Measurements from ENCODE around the gene MNAT1. TPM values are rescaled to one million over a fixed set of nuclear protein-coding genes. Genes with fewer than 3 reads are reported as not detected.

MNAT1 gene
- total RNA-seq, 1 experiment from 2014 or later = 79.7 TPM

DNA sequence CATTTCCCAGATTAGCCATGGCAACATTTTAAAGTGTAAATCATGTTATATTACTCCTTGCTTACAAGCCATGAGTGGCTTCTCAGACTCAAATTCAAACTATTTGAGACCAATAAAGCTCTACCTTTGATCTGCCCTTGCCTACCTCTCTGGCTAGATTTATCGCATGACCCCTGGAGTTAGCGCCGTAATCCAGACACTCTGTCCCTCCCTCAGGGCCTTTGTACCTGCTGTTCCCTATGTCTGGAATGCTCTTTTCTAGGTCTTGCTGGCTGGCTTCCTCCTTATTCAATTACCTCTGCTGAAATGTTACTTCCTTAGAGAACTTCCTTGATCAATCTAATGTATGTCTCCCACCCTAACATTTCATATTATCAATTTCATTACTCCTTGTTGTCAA is 26.7 kb upstream of the MNAT1 start:
- BruUV-seq (replicated peaks) = no TSS peak
- H3F3A ChIP-seq (ENCODE audit: insufficient read depth, low read depth) = peaks cover 12% of the 10 kb centered on the region
- intact Hi-C loops (cut with micrococcal nuclease; ENCODE audit: unreplicated experiment) = no loop called here
- ChIA-PET CTCF (no interaction called here), POLR2A (ENCODE audit: unreplicated experiment) (no interaction called here)
- no peak overlapping the region for H3K4me2 ChIP-seq
- no peak overlapping the region for H3K4me3 ChIP-seq
- no peaks in the 10 kb centered on the region for H3K4me1 ChIP-seq (replicated peaks; ENCODE audit: insufficient read depth)
- H3K9me2 ChIP-seq (ENCODE audit: insufficient read depth) = no peaks in the 10 kb centered on the region
- no peaks in the 10 kb centered on the region for H3K9me3 ChIP-seq (ENCODE audit: insufficient read depth, low read depth)
- H3K27ac ChIP-seq = no peak overlapping the region
- H3K36me3 ChIP-seq (ENCODE audit: low read depth) = peaks cover 8% of the 10 kb centered on the region; the same call in 1 of the 2 replicates
- no peak for TF ChIP-seq EZH2 (IDR thresholded peaks at IDR 0.05; ENCODE audit: low read depth)
- TF ChIP-seq, protein P1, sequence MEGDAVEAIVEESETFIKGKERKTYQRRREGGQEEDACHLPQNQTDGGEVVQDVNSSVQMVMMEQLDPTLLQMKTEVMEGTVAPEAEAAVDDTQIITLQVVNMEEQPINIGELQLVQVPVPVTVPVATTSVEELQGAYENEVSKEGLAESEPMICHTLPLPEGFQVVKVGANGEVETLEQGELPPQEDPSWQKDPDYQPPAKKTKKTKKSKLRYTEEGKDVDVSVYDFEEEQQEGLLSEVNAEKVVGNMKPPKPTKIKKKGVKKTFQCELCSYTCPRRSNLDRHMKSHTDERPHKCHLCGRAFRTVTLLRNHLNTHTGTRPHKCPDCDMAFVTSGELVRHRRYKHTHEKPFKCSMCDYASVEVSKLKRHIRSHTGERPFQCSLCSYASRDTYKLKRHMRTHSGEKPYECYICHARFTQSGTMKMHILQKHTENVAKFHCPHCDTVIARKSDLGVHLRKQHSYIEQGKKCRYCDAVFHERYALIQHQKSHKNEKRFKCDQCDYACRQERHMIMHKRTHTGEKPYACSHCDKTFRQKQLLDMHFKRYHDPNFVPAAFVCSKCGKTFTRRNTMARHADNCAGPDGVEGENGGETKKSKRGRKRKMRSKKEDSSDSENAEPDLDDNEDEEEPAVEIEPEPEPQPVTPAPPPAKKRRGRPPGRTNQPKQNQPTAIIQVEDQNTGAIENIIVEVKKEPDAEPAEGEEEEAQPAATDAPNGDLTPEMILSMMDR (conservative IDR thresholded peaks at IDR 0.05) = no peak
- H4K20me1 ChIP-seq (ENCODE audit: insufficient read depth) = no peaks in the 10 kb centered on the region
- no peak for DNase-seq
- H3K79me2 ChIP-seq (ENCODE audit: low read depth) = 0 out of 2 replicates have a peak, but pooled peaks cover 2% of the 10 kb centered on the region
- no peaks in the 10 kb centered on the region for H3K27me3 ChIP-seq (ENCODE audit: insufficient read depth, low read depth)
- H2AFZ ChIP-seq = no peak overlapping the region

DNA sequence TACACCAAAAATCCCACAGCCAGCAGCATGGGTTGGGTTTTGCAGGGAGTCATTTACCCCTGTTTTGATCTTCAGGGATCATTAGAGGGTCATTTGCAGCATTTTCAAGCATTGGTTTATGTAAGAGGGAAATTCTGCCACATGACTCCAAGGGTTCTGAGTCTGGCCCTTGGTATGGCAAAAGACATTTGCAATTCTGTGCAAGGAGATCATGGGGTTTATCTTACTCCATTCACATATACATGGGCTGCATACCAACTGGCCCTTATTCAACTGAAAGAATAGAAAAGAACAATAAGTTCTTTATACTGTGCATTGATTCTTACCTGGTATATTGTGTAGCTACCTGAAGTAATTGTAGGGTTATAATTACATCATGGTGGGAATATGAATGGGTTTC is 24.1 kb upstream of the MNAT1 start:
- DNase-seq = no peak
- intact Hi-C loops (cut with micrococcal nuclease; ENCODE audit: unreplicated experiment) = no loop called here
- Histone ChIP-seq H3F3A (ENCODE audit: insufficient read depth, low read depth) (peaks cover 12% of the 10 kb centered on the region), H3K79me2 (ENCODE audit: low read depth) (peaks cover 14% of the 10 kb centered on the region; the same call in 1 of the 2 replicates), H2AFZ (no peak overlapping the region), H3K4me1 (replicated peaks; ENCODE audit: insufficient read depth) (no peaks in the 10 kb centered on the region), H3K4me2 (no peak overlapping the region), H3K27ac (no peak overlapping the region), H3K4me3 (no peak overlapping the region), H3K36me3 (ENCODE audit: low read depth) (peaks cover 17% of the 10 kb centered on the region; the same call in 1 of the 2 replicates), H3K9me3 (ENCODE audit: insufficient read depth, low read depth) (no peaks in the 10 kb centered on the region), H4K20me1 (ENCODE audit: insufficient read depth) (0 out of 2 replicates have a peak, but pooled peaks cover 8% of the 10 kb centered on the region), H3K9me2 (ENCODE audit: insufficient read depth) (no peaks in the 10 kb centered on the region), H3K27me3 (ENCODE audit: insufficient read depth, low read depth) (no peaks in the 10 kb centered on the region)
- CTCF ChIA-PET = no interaction called here
- POLR2A ChIA-PET (ENCODE audit: unreplicated experiment) = interaction anchor here (0.5 to 0.9 kb wide), 3 partner anchors 31 to 522 kb away, joined by 3 to 6 read pairs (median 4); no protein-coding TSS in a partner anchor
- BruUV-seq (replicated peaks) = no TSS peak
- TF ChIP-seq EZH2 (IDR thresholded peaks at IDR 0.05; ENCODE audit: low read depth) = no peak
- TF ChIP-seq, protein P1 (conservative IDR thresholded peaks at IDR 0.05) = no peak

DNA sequence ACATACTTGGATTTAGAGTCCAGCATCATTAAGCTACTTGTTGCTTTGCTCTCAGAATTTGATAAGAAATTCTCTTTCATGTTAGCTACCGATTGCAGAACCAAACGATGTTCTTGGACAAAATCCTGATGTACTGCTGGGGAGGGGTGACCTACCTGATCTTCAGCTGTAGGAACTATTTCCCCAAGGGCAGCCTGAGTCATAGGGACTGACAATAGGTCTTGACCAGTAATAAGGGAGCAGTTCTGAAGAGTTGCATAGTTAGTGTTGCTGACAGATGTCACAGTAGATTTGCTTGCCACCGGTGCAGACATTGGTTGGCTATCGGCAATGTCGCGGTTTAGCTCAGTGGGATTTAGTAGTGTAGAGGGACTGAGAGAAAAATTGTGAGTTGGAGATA is 21.0 kb upstream of the MNAT1 start:
- Histone ChIP-seq H3K4me2 (no peak overlapping the region), H3F3A (ENCODE audit: insufficient read depth, low read depth) (peaks cover 4% of the 10 kb centered on the region), H3K27me3 (ENCODE audit: insufficient read depth, low read depth) (no peaks in the 10 kb centered on the region), H3K4me1 (replicated peaks; ENCODE audit: insufficient read depth) (0 out of 2 replicates have a peak, but pooled peaks cover 5% of the 10 kb centered on the region), H3K9me3 (ENCODE audit: insufficient read depth, low read depth) (no peaks in the 10 kb centered on the region), H2AFZ (no peak overlapping the region), H3K79me2 (ENCODE audit: low read depth) (peaks cover 37% of the 10 kb centered on the region), H3K36me3 (ENCODE audit: low read depth) (peaks cover 31% of the 10 kb centered on the region), H3K9me2 (ENCODE audit: insufficient read depth) (no peaks in the 10 kb centered on the region), H4K20me1 (ENCODE audit: insufficient read depth) (0 out of 2 replicates have a peak, but pooled peaks cover 8% of the 10 kb centered on the region), H3K4me3 (no peak overlapping the region), H3K27ac (no peak overlapping the region)
- intact Hi-C loops (cut with micrococcal nuclease; ENCODE audit: unreplicated experiment) = loop anchor here (2.0 kb wide), 1 partner anchor 89 kb away; no protein-coding TSS in a partner anchor
- DNase-seq = no peak
- TF ChIP-seq EZH2 (IDR thresholded peaks at IDR 0.05; ENCODE audit: low read depth) = no peak
- TF ChIP-seq, protein P1 (conservative IDR thresholded peaks at IDR 0.05) = no peak
- ChIA-PET CTCF (no interaction called here), POLR2A (ENCODE audit: unreplicated experiment) (no interaction called here)
- BruUV-seq (replicated peaks) = no TSS peak

Measured in PC-9 (cell line).